ENCODE results near the gene CGB8.
"Not testable (repeated sequence)": the region's sequence is repeated elsewhere in the genome, so short reads cannot be mapped to it uniquely, and the experiment has no call there.

Gene CGB8

DNA sequence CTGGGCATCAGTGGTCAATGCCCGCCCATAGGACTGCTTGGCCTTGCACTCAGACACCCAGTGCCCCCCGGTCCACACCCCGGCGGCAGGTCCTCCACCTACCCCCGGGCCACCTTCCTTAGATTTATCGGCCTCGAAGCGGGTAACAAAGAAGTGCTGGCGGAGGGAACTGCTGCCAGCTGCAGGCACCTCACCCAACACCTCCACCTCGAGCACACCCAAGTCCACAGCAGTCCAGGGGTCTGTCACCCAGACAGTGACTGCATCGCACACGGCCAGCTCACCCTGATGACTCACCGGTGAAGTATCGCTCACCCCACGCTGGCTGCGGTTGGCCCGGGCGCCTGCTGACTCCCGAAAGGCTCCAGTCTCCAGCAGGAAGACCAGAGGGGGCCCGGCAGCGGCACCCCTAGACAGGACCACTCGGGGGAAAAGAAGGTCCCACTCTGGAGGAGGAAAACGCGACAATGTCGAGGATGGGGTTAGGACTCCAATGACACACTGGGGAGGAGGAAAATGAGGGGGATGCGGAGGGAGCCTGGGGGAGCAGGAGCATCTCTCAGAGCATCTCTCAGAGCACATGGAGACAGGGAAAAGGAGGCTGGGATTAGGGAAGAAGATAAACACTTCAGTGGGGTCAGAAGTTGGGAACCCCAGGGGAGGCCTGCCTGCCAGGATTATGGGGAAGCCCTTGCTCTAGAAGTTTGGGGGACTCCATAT lies 10.2 kb downstream of the CGB8 start:
- intact Hi-C loops (cut with DNase I); DNase-seq: not testable (repeated sequence)

DNA sequence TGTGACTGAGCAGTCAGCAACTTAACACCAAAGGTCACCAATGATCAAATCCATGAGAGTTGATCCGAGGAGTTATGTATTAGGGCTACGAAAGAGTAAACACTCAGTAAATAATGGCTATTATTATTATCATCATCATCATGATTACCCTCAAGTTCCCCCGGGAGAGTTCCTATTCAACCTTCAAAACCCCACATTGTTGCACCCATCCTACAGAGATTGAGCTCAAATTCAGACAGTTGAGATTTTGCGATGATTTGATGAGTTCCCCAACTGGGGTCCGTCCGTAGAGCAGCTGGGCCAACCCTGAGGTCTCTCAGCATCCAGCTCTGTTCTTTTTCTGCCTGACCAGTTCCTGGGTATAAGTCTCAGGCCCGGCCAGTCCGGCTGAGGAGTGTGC lies 10.8 kb downstream of the CGB8 start:
- DNase-seq; intact Hi-C loops (cut with DNase I): not testable (repeated sequence)

DNA sequence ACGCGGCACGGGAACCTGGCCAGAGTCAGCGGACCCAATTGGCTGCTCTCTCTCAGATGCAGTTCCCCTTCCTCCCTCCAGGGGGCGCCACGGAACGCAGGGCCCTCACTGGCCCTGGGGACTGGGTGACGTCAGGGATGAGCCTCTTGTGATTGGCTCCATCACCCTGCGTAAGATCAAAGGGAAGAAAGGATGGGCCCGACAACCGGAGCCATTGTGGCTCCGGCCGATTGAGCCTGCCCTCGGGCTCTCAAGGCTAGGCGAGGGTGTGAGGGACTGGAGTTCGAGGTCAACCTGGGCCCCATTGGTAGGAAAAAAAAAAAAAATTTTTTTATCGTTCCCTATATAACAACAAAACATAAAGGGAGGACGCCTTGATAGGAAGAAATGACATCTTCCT lies 12.1 kb downstream of the CGB8 start, which contains the start of gene CGB1:
CGB1 (minus strand) TSS at position 81 of the 400 bp plus-strand sequence. CDS start 184 bp downstream, outside the sequence.
- DNase-seq; intact Hi-C loops (cut with DNase I): not testable (repeated sequence)

DNA sequence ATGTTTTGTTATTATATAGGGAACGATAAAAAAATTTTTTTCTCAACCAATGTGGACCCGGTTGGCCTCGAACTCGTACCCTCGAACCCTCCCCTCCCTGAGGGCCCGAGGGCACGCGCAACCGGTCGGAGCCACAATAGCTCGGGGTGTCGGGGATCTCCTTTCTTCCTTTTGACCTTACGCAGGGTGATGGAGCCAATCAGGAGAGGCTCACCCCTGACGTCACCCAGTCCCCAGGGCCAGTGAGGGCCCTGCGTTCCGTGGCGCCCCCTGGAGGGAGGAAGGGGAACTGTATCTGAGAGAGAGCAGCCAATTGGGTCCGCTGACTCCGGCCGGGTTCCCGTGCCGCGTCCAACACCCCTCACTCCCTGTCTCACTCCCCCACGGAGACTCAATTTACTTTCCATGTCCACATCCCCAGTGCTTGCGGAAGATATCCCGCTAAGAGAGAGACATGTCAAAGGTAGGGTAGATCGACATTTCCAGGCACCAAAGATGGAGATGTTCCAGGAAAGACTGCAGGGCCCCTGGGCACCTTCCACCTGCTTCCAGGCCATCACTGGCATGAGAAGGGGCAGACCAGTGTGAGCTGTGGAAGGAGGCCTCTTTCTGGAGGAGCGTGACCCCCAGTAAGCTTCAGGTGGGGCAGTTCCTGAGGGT lies 17.1 kb downstream of the CGB8 start, which contains the start of gene CGB2:
CGB2 (plus strand) TSS at position 249 of the 660 bp plus-strand sequence; CDS start at position 455, 206 bp downstream.
- intact Hi-C loops (cut with DNase I) = not testable (repeated sequence)
- peak in 1 of 42 donors; percentile 39 for DNase-seq

DNA sequence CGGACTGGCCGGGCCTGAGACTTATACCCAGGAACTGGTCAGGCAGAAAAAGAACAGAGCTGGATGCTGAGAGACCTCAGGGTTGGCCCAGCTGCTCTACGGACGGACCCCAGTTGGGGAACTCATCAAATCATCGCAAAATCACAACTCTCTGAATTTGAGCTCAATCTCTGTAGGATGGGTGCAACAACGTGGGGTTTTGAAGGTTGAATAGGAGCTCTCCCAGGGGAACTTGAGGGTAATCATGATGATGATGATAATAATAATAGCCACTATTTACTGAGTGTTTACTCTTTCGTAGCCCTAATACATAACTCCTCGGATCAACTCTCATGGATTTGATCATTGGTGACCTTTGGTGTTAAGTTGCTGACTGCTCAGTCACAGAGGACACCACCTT lies 18.6 kb downstream of the CGB8 start:
- intact Hi-C loops (cut with DNase I); DNase-seq: not testable (repeated sequence)

GRCh38 chr19:49029749-49030148 lies 19.2 kb downstream of the CGB8 start:
- intact Hi-C loops (cut with DNase I); DNase-seq: not testable (repeated sequence)

- DNase-seq; intact Hi-C loops (cut with DNase I): not testable (repeated sequence)
Measured at GRCh38 chr19:49028686-49029085, 20.2 kb downstream of the CGB8 start.

DNA sequence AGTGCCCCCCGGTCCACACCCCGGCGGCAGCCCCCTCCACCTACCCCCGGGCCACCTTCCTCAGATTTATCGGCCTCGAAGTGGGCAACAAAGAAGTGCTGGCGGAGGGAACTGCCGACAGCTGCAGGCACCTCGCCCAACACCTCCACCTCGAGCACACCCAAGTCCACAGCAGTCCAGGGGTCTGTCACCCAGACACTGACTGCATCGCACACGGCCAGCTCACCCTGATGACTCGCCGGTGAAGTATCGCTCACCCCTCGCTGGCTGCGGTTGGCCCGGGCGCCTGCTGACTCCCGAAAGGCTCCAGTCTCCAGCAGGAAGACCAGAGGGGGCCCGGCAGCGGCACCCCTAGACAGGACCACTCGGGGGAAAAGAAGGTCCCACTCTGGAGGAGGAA lies 23.3 kb downstream of the CGB8 start:
- intact Hi-C loops (cut with DNase I); DNase-seq: not testable (repeated sequence)

DNA sequence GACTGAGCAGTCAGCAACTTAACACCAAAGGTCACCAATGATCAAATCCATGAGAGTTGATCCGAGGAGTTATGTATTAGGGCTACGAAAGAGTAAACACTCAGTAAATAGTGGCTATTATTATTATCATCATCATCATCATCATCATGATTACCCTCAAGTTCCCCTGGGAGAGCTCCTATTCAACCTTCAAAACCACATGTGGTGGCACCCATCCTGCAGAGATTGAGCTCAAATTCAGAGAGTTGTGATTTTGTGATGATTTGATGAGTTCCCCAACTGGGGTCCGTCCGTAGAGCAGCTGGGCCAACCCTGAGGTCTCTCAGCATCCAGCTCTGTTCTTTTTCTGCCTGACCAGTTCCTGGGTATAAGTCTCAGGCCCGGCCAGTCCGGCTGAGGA lies 23.8 kb downstream of the CGB8 start:
- DNase-seq; intact Hi-C loops (cut with DNase I): not testable (repeated sequence)

DNA sequence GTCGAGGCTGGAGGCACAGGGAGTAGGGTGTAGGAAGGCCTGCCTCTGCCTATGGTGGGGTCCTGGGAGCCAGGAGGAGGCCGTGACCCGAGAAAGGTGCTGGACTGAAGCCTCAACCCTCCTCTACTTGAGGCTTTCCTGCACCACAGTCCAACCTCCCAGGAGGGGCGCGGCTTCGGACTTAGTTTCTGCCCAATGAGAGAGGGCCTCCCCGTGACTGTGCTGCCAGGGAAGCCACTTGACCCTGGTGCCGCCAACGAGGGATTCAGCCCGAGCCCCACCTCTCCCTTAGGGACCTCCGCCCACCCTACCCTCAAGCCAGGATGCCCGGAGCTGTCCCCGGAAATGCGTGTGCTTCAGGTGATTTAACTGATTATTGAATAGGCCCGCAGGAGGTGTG lies 24.7 kb downstream of the CGB8 start, which contains the start of gene CGB3:
CGB3 (minus strand) TSS at position 101 of the 400 bp plus-strand sequence. CDS start 362 bp downstream, outside the sequence.
- DNase-seq; intact Hi-C loops (cut with DNase I): not testable (repeated sequence)

GRCh38 chr19:49022116-49022515 lies 26.8 kb downstream of the CGB8 start:
- no peak for DNase-seq
- intact Hi-C loops (cut with DNase I) = no loop called here

DNA sequence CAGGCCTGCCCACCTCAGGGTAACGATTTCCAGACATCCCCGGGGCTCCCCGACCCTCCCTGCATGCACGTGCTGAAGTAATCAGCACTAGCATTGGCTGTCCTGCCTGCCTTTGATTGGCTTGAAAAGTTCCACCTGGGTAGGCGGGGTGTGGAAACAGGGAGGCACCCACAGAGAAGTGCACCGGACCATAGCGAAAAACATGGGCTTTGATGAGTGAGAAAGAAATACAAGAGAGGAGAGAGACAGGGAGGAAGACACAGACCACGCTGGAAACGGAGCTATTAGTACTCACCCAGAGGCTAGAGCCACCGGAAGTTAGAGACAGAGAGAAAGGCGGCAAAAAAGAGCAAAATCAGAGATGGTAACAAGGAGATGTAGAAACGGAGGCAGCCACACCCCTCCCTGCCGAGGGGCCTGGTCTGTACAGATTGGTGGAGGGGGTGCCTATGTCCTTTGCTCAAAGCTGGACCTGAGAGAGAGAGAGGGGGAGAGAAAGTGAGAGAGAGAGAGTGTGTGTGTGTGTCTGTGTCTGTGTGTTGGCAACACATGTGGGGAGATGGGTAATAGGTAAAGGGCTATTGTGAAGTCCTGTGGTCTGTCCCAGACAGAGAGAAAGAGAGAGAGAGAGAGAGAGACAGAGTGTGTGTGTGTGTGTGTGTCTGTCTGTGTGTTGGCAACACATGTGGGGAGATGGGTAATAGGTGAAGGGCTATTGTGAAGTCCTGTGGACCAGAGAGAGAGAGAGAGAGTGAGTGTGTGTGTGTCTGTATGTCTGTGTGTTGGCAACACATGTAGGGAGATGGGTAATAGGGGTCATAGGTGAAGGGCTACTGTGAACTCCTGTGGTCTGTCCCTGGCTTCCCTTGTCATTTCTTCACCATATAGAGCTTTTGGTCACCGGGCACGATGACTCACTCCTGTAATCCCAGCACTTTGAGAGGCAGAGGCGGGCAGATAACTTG lies 27.7 kb downstream of the CGB8 start:
- intact Hi-C loops (cut with DNase I) = no loop called here
- no peak for DNase-seq

GRCh38 chr19:49020342-49020741 lies 28.6 kb downstream of the CGB8 start:
- no peak for DNase-seq
- intact Hi-C loops (cut with DNase I) = no loop called here

DNA sequence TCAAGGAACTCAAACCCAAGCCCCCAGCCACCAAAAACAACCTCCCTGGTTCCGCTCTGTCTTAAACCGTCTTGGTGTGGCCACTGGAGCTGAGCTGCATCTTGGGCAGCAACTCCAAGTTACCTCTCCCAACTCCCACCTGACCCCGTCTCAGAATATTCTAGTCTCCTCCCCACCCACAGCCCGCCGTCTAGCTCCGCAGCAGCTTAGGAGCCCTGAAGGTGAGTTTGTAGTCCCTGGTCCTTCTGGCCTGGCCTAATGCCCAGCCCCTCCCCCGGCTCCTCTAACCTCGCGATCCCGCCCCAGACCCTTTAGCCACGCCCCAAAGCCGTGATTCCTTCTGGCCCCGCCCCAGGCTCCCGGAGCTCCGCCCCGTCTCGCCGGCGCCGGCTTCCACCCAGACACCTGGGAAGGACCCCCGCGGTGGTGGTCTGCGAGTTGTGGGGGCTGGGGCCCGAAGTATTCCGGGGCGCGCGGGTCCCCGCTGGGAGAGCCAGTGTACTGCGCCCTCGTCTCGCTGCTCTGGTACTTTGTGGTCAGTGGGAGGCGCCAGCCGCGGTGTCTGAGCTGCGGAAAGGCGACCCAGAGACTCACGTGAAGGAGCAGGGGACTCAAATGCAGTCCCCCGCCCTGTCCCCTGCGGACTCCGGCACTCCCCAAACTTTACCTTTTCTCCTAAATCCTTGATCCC lies 29.5 kb downstream of the CGB8 start:
- intact Hi-C loops (cut with DNase I) = no loop called here
- peak in 28 of 42 donors; percentile 11 to 62 (median 32) for DNase-seq

- peak in 1 of 42 donors; percentile 33 for DNase-seq
- intact Hi-C loops (cut with DNase I) = not testable (repeated sequence)
Measured at GRCh38 chr19:49018388-49019241, 30.3 kb downstream of the CGB8 start.

- DNase-seq = peak in 29 of 42 donors; percentile 8 to 62 (median 25)
Measured at GRCh38 chr19:49017666-49018351, 31.1 kb downstream of the CGB8 start.

More at GRCh38 chr19:49017666-49018351, 31.1 kb downstream of the CGB8 start:
- intact Hi-C loops (cut with DNase I) = no loop called here
